ENCODE results near the gene IVNS1ABP.
"Not testable (repeated sequence)": the region's sequence is repeated elsewhere in the genome, so short reads cannot be mapped to it uniquely, and the experiment has no call there.

Gene IVNS1ABP

GRCh38 chr1:185328255-185328654 is 11.2 kb upstream of the IVNS1ABP start:
- DNase-seq = no peak

GRCh38 chr1:185325413-185325812 is 8.4 kb upstream of the IVNS1ABP start:
- no peak for DNase-seq

GRCh38 chr1:185324118-185324517 is 7.1 kb upstream of the IVNS1ABP start:
- no peak for DNase-seq

GRCh38 chr1:185322636-185323035 is 5.6 kb upstream of the IVNS1ABP start:
- no peak for DNase-seq

GRCh38 chr1:185321653-185322221 is 4.7 kb upstream of the IVNS1ABP start:
- not testable (repeated sequence) for DNase-seq

GRCh38 chr1:185321104-185321503 is 4.1 kb upstream of the IVNS1ABP start:
- DNase-seq = not testable (repeated sequence)

GRCh38 chr1:185319139-185319475 is 2.1 kb upstream of the IVNS1ABP start:
- DNase-seq = no peak

GRCh38 chr1:185318431-185319138 is 1.5 kb upstream of the IVNS1ABP start:
- no peak for DNase-seq

- DNase-seq = peak; percentile 31 to 64
Measured at GRCh38 chr1:185317886-185318310, 855 bp upstream of the IVNS1ABP start.

GRCh38 chr1:185316163-185317033 is 645 bp downstream of the IVNS1ABP start:
- DNase-seq = peak; percentile 92

- peak in 1 of 2 experiments; percentile 10 for DNase-seq
Measured at GRCh38 chr1:185315445-185316071, 1.5 kb downstream of the IVNS1ABP start.

- DNase-seq = no peak
Measured at GRCh38 chr1:185314411-185314810, 2.6 kb downstream of the IVNS1ABP start.

- no peak for DNase-seq
Measured at GRCh38 chr1:185312361-185313138, 4.5 kb downstream of the IVNS1ABP start.

- DNase-seq = no peak
Measured at GRCh38 chr1:185311589-185312225, 5.3 kb downstream of the IVNS1ABP start.

GRCh38 chr1:185309566-185309965 is 7.5 kb downstream of the IVNS1ABP start:
- DNase-seq = no peak

- no peak for DNase-seq
Measured at GRCh38 chr1:185308126-185308525, 8.9 kb downstream of the IVNS1ABP start.

- DNase-seq = no peak
Measured at GRCh38 chr1:185305419-185305818, 11.6 kb downstream of the IVNS1ABP start.

GRCh38 chr1:185300152-185300551 is 16.9 kb downstream of the IVNS1ABP start:
- DNase-seq = no peak

GRCh38 chr1:185297982-185298381 is 19.1 kb downstream of the IVNS1ABP start:
- no peak for DNase-seq

- DNase-seq = no peak
Measured at GRCh38 chr1:185295091-185295490, 22.0 kb downstream of the IVNS1ABP start.

GRCh38 chr1:185293967-185294542 is 23.0 kb downstream of the IVNS1ABP start:
- DNase-seq = no peak

- no peak for DNase-seq
Measured at GRCh38 chr1:185292237-185292636, 24.8 kb downstream of the IVNS1ABP start.

Data from NCI-H2081 (cell line).